Activated T-cell treated with anti-CD3 and anti-CD28 coated beads, Interleukin-2, amount 50 U/mL, for 4 hours (primary cell): ENCODE measurements around the gene ISYNA1. TPM values are rescaled to one million over a fixed set of nuclear protein-coding genes. Genes with fewer than 3 reads are reported as not detected.

Source experiments
- ATAC-seq, 2 donors: fragments of 200-7000 bp; cut with Tn5 transposase; one replicate each; pipeline ENCODE4 v1.10.0; 2021
- DNase-seq: peaks from one replicate; pipeline ENCODE4 v3.0.0-alpha.2; 2020
- H3K27me3 Mint-ChIP-seq: one replicate; pipeline ENCODE4 v1.8.0; 2021; ENCODE audit warnings: low read depth, mixed read lengths
- H3K36me3 Mint-ChIP-seq: one replicate; pipeline ENCODE4 v1.8.0; 2022; ENCODE audit warnings: mixed read lengths; ENCODE audit not compliant: insufficient read depth
- H3K4me1 Mint-ChIP-seq: one replicate; pipeline ENCODE4 v1.8.0; 2021; ENCODE audit warnings: low read depth, mixed read lengths
- H3K4me3 Mint-ChIP-seq: one replicate; pipeline ENCODE4 v1.8.0; 2021; ENCODE audit warnings: mild to moderate bottlenecking, moderate library complexity, mixed read lengths
- H3K9me3 Mint-ChIP-seq: one replicate; pipeline ENCODE4 v1.8.0; 2021; ENCODE audit warnings: mixed read lengths
- total RNA-seq, 3 donors: library from RNA; stranded (reverse); gene quantifications; one replicate each; pipeline ENCODE4 v1.2.1, GENCODE V29; 2021

ISYNA1 gene
- total RNA-seq, 3 donors from 2014 or later: 10.2 to 16.6 (median 14.4) TPM

DNA sequence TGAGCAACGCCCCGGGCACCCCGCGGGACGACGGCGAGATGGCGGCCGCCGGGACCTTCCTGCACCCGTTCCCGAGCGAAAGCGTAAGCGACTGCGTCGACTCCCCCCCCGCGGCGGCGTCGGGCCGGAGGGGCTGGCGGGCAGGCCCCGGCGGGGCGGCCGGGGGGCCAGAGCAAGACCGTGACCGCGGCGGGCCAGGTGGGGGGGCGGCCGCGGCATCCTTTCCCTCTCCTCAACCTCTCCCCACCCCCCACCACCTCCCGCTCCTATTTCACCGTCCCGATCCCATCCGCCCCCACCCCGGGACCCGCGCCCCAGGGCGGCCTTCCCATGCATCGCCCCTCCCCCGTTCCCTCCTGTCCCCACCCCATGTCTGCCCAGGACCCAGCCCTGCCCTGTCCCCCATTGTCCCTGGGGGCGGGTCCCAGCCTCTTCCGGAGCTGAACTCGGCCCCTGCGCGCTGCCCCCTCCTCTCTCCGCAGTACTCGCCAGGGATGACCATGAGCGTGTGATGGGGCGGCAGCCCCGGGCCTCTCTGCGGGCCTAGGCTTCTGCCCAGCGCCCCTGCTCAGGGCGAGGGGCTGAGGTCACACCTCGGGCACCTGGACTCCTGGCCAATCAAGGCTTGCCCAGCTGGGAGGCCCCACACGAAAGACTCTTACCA is 4.1 kb downstream of the ISYNA1 start:
- no peaks in the 10 kb centered on the region for H3K9me3 Mint-ChIP-seq
- H3K36me3 Mint-ChIP-seq: no peaks in the 10 kb centered on the region
- H3K4me3 Mint-ChIP-seq: peak overlapping the region; percentile 58
- ATAC-seq: no peak
- H3K27me3 Mint-ChIP-seq: no peaks in the 10 kb centered on the region
- DNase-seq: no peak
- peaks cover 23% of the 10 kb centered on the region for H3K4me1 Mint-ChIP-seq

DNA sequence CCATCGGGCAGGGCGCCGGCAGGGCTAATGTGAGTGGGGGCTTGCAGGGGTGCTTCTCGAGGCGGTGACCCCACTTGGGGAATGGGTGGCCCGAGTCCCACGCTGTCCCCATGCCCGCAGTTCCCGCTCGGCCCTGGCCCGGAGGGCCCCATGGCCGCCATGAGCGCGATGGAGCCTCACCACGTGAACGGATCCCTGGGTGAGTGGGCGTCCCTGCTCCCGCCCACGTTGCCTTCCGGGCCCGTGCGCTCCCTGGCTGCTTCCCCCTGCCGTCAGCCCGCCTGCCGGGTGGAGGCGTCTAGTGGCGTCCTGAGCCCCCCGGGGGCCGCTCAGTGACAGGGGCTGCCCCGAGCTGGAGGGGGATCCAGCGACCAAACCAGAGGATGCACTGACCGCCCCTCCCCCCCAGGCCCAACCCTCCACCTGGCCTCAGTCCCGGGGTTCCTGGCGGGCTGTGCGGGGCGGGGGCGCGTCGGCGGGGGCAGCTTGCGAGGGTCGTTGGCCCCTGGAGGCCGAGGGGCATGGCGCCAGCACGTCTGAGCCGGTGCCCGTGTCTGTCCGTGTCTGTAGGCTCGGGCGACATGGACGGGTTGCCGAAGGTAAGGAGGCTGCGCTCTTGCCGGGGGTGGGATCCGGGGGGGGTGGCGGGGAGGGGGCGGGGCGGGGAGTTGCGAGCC is 4.8 kb downstream of the ISYNA1 start:
- peak; percentile 57 for DNase-seq
- no peaks in the 10 kb centered on the region for H3K27me3 Mint-ChIP-seq
- ATAC-seq: no peak
- H3K9me3 Mint-ChIP-seq: no peaks in the 10 kb centered on the region
- no peaks in the 10 kb centered on the region for H3K36me3 Mint-ChIP-seq
- peak overlapping the region; percentile 65 for H3K4me3 Mint-ChIP-seq
- peaks cover 25% of the 10 kb centered on the region for H3K4me1 Mint-ChIP-seq

DNA sequence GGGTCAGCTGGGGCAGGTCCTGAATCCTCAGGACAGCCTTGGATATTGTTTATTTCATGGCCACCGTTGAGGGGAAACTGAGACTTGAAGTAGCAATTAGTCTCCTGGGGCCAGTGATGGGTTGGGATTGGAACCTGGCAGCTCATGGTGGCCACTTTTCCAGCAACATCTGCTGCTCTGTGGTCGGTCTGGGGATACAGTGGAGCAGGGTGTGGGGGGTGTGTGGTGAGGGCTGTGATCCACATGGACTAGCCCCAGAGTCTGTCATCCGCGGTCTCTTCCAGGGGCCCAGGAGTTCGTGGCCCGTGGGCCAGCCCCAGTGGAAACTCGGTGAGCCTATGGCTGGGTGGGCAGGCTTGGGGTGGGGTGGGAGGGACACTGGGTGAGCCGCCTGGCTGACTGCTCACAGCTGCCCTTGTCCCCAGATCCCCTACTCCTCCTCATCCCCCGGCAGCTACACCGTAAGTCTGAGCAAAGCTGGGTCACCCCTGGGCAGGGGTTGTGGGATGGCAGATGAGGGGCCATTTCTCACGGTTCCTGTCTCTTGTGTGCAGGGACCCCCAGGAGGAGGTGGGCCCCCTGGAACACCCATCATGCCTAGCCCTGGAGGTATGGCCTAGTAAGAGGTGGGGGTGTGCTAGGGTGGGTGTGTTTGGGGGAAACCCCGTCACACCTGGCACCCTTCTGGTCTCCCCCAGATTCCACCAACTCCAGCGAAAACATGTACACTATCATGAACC is 5.5 kb downstream of the ISYNA1 start:
- Mint-ChIP-seq H3K27me3 (no peaks in the 10 kb centered on the region), H3K36me3 (no peaks in the 10 kb centered on the region), H3K4me3 (peak overlapping the region; percentile 65), H3K9me3 (no peaks in the 10 kb centered on the region), H3K4me1 (peaks cover 25% of the 10 kb centered on the region)
- DNase-seq (no peak), ATAC-seq (no peak)

DNA sequence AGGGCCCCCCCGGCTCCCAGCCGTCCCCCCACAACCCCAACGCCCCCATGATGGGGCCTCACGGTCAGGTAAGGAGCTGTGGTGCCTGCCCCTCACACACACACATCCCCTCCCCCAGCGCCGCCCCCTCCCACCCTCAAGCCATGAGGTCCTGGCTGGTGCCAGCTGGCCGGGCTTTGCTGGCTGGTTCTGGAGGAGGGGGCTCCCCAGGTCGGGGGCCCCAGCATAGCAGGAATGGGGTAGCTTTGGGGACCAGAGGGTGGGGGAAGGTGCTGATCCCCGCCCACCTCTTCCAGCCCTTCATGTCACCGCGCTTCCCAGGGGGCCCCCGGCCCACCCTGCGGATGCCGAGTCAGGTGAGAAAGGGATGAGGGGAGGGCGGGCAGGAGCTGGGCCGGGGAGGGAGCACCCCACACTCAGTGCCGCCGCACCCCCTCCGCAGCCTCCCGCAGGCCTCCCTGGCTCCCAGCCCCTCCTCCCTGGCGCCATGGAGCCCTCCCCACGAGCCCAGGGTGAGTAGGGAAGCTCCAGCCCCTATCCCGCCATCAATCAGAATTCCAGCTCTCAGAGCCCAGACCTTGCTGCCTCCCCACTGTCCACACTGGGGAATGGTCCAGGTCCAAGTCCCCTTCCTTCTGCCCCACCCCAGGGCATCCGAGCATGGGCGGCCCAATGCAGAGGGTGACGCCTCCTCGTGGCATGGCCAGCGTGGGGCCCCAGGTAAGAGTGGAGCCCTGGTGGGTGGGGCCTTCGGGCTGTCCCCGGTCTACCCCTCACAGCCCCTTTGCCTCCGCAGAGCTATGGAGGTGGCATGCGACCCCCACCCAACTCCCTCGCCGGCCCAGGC is 6.4 kb downstream of the ISYNA1 start:
- no peak for DNase-seq
- peaks cover 25% of the 10 kb centered on the region for H3K4me1 Mint-ChIP-seq
- no peaks in the 10 kb centered on the region for H3K9me3 Mint-ChIP-seq
- no peak overlapping the region for H3K4me3 Mint-ChIP-seq
- ATAC-seq: no peak
- no peaks in the 10 kb centered on the region for H3K36me3 Mint-ChIP-seq
- no peaks in the 10 kb centered on the region for H3K27me3 Mint-ChIP-seq

DNA sequence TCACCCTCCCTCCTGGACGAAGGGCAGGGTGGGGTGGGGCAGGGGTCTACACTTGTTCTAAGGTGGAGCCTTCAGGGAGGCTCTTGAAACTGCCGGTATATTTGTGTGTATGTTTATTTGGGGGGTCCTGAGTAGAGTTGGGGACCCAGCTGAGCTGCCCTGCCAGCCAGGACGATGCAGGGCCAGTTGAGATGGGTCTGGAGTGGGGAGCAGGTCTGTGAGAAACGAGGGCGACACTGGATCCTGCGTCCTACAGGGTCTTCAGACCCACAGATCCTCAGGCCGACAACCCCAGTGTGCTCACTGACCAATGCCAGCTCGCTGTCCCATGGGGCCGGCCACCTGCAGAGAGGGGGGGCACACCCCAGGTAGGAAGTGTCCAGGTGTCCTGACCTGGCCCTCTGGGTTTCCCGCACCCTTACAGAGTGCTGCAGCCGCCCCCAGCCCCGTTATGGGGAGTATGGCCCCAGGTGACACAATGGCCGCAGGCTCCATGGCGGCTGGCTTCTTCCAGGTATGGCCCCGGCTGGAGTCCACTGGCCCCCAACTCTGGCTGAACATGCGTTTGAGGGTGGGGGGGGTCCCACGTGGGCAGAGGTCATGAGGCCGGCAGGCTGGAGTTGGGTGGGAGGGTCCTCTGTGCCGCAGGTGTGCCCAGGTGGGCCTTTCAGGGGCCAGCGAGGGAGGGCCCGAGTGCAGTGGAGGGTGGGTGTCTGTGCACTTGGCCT is 7.4 kb downstream of the ISYNA1 start:
- H3K4me1 Mint-ChIP-seq: peaks cover 24% of the 10 kb centered on the region
- no peak for ATAC-seq
- peak overlapping the region; percentile 24 for H3K4me3 Mint-ChIP-seq
- H3K9me3 Mint-ChIP-seq: no peaks in the 10 kb centered on the region
- no peaks in the 10 kb centered on the region for H3K36me3 Mint-ChIP-seq
- no peak for DNase-seq
- H3K27me3 Mint-ChIP-seq: no peaks in the 10 kb centered on the region

DNA sequence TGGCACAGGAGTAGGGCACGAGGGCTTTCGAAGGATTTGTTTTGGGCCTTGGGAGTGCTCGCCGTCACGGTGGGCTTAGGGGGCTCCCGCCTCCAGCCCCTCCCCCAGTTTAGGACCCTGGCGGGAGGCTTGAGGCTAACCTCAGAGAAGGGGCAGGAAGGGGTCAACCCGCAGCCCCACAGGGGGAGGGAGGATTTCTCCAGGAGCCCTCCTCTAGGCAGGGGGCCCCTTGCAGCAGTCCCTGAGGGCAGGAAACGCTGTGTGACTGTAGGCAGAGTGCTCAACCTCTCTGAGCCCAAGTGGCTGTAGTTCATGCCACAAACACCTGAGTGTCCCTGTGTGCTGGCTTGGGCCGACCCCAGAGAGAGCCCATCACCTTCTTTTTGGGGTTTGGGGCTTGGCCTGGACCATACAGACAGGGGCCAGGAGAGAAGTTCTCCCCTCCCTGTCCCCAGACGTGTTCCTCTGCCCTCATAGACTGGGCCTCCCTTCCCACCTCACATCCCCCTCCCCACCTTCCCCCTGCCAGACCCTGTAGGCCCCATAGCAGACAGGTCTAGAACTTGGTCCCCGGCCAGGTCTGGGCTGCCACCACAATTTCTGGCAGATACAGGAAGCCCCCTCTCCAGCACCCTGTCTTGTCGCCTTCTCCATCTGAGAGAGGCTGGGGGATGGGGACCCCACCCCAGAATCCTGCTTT is 8.1 kb downstream of the ISYNA1 start:
- H3K27me3 Mint-ChIP-seq: no peaks in the 10 kb centered on the region
- ATAC-seq (no peak), DNase-seq (no peak)
- peak overlapping the region; percentile 53 for H3K4me3 Mint-ChIP-seq
- H3K36me3 Mint-ChIP-seq: no peaks in the 10 kb centered on the region
- peaks cover 27% of the 10 kb centered on the region for H3K4me1 Mint-ChIP-seq
- H3K9me3 Mint-ChIP-seq: no peaks in the 10 kb centered on the region

DNA sequence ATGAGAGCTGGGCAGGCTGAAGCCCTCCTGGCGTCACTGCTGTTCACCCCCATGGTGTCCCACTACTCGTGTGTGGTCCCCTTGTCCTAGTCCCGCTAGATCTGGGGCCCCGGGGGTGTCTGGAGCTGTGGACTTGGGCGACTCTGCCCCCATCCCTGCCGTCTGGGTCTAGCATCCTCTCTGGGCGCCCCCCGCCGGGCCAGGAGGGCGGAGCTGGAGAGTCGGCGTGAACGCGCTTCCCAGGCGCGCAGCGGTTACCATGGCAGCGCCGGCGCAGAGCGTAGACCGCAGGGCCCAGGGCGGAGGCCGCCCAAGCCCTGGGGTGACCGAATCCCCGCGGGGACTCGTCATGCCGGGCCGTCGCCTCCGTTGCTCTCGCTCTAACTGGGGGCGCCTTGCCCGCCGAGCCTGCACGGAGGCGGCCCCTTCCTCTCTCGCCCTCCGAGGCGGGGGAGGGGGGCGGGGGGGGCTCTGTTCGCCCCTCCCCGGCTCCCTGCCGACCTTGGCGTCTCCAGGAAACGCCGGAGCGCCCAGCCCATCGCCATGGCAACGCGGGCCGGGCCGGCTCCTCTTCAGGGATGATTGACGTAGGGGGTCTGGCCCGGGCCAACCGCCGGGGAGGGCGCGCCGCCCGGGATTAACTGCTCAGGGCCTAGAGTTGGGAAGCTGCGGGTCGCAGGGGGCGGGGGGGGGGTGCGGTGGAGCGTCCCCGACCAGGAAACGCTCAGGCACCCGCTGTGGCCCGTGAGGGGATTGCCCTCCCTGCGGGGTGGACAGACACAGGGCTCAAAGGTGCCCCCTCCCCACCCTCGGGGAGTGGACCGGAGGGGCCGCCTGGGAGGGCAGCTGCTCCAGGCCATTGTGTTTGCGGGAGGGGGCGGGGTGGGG is 8.9 kb downstream of the ISYNA1 start:
- DNase-seq: peak; percentile 71
- Mint-ChIP-seq H3K4me1 (peaks cover 32% of the 10 kb centered on the region), H3K9me3 (no peaks in the 10 kb centered on the region), H3K27me3 (no peaks in the 10 kb centered on the region), H3K4me3 (peak overlapping the region; percentile 21), H3K36me3 (no peaks in the 10 kb centered on the region)
- peak; percentile 73 to 77 for ATAC-seq

DNA sequence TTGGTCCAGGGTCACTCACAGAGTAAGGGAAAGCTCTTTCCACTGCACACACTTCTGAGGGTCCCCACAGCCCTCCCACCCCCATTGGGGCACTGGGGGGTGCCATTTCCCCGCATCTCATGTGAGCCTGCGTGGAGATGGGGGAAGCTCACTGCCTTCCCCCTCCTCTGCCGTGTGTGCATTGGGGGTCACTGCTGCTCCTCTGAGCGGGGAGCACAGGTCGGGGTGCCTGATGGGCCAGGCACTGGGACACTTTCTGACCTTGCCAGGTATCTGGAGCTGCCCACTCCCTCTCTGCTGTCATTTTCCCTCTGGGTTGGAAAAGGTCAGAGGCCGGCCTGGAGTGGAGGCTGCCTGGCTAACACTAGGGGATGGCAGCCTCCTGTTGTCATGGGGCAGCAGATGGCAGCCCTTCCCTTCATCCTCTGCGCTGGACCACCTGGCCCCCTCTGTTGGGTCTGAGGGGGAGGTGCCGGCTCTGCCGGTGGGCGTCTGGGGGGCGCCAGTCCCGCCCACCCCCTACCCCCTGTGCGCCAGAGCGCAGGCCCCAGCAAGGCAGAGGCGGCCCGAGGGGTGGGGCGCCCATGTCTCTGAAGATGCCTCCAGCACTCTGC is 9.7 kb downstream of the ISYNA1 start:
- no peaks in the 10 kb centered on the region for H3K36me3 Mint-ChIP-seq
- peaks cover 38% of the 10 kb centered on the region for H3K4me1 Mint-ChIP-seq
- DNase-seq (no peak), ATAC-seq (peak in 1 of 2 donors; percentile 2)
- no peaks in the 10 kb centered on the region for H3K9me3 Mint-ChIP-seq
- no peak overlapping the region for H3K4me3 Mint-ChIP-seq
- H3K27me3 Mint-ChIP-seq: no peaks in the 10 kb centered on the region

DNA sequence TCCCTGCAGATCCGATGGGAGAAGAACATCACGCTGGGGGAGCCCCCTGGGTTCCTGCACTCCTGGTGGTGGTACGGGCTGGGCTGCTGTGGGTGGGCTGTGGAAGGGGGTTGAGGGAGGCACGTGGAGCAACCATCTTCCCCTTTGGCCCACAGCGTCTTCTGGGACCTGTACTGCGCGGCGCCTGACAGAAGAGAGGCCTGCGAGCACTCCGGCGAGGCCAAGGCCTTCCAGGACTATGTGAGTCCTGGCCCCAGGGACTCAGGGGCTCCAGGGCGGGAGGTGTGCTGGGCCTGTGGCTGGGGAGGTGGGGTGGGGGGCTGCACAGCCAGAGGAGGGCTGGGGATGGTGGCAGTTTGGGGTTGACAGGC is 10.2 kb downstream of the ISYNA1 start:
- ATAC-seq: no peak
- Mint-ChIP-seq H3K36me3 (no peaks in the 10 kb centered on the region), H3K27me3 (no peaks in the 10 kb centered on the region), H3K4me3 (no peak overlapping the region), H3K4me1 (peaks cover 42% of the 10 kb centered on the region), H3K9me3 (no peaks in the 10 kb centered on the region)
- no peak for DNase-seq

DNA sequence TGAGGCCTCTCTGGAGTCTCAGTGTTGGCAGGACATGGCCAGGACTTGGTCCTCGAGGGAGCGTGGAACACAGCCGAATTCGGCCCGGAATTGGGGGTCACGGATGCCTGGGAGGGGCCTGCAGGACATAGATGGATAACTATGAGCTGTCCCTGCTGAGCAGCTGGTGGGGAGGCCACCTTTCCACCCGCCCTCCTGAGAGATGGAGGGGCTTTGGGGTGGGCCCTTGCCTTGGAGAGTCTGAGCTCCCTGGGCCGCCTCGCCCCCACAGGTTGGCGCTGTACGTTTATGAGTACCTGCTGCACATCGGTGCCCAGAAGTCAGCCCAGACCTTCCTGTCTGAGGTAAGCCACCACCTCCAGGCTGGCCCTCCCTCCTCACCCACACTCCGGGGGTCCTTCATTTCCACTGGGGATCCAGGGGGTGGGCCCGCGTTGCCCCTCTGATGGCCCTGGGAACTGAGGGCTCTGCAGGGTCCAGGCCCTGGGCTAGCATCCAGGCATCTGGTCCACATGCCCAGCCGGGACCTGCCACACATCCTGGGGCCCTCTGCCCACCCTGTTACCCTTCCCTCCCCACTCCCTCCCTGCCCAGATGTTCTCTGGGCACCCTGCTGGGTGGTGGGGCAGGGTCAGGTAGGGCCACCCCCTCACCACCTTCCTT is 10.7 kb downstream of the ISYNA1 start:
- Mint-ChIP-seq H3K9me3 (no peaks in the 10 kb centered on the region), H3K4me1 (peaks cover 45% of the 10 kb centered on the region), H3K36me3 (no peaks in the 10 kb centered on the region), H3K4me3 (no peak overlapping the region), H3K27me3 (no peaks in the 10 kb centered on the region)
- DNase-seq (no peak), ATAC-seq (no peak)

DNA sequence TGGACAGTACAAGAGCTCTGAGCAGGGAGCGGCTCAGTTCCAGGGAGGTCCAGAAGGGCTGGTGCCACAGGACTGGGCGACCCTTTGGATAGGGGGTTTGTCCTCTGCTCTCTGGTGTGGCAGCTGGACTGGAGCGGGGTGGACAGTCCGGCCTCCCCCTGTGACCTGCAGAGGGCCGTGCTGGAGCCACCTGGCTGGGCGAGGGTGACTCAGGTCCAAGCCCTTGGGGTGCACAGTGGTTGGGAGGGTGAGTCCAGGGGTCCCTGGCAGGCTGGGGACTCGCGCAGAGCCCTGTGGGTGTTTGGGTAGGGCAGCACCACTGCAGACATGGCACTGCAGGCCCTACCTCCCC is 11.5 kb downstream of the ISYNA1 start:
- no peak for DNase-seq
- no peak for ATAC-seq
- peaks cover 51% of the 10 kb centered on the region for H3K4me1 Mint-ChIP-seq
- no peak overlapping the region for H3K4me3 Mint-ChIP-seq
- no peaks in the 10 kb centered on the region for H3K36me3 Mint-ChIP-seq
- H3K9me3 Mint-ChIP-seq: no peaks in the 10 kb centered on the region
- no peaks in the 10 kb centered on the region for H3K27me3 Mint-ChIP-seq
